Fibroblast of lung (primary cell): ENCODE results near the gene PSMA4.

ENCODE experiments used
- CTCF ChIP-seq, 2 donors: IDR thresholded peaks in 1 of 2; conservative IDR thresholded peaks in 1 of 2; 1 replicate in 1 of 2; 2 replicates in 1 of 2; pipeline ENCODE4 v1.5.1; 2011 to 2012; ENCODE audit warnings: low read length in 2 of 2, control low read depth in 1 of 2, inconsistent platforms in 1 of 2, low read depth in 1 of 2, mild to moderate bottlenecking in 1 of 2
- EZH2 ChIP-seq: IDR thresholded peaks from 2 replicates; pipeline ENCODE4 v1.5.1; 2012; ENCODE audit warnings: low read length, control low read depth, mild to moderate bottlenecking; ENCODE audit errors: missing control alignments

GRCh38 chr15:78506971-78507830 is 33.0 kb upstream of the PSMA4 start, which contains the start of gene HYKK:
- no peak for TF ChIP-seq CTCF (conservative IDR thresholded peaks at IDR 0.05 in 1 of 2, IDR thresholded peaks at IDR 0.05 in 1 of 2; ENCODE audit: low read depth in 1 of 2, low read length in 2 of 2)
- TF ChIP-seq EZH2, result no peak
